H9 (cell line): Measurements from ENCODE around the gene GDPGP1. TPM values are rescaled to one million over a fixed set of nuclear protein-coding genes. Genes with fewer than 3 reads are reported as not detected.

Experiments
- DNase-seq: peaks from one replicate; pipeline ENCODE4 v3.0.0-alpha.2; 2017
- H2AFZ ChIP-seq: one replicate; pipeline ENCODE4 v1.6.1; 2013; ENCODE audit warnings: mild to moderate bottlenecking, low read length, control low read depth, moderate library complexity
- H2AK5ac ChIP-seq: 2 replicates; pipeline ENCODE4 v1.6.1; 2013; ENCODE audit warnings: low read length, control low read depth, mixed read lengths; ENCODE audit not compliant: insufficient read length
- H2BK120ac ChIP-seq: one replicate; pipeline ENCODE4 v1.6.1; 2013; ENCODE audit warnings: low read depth, mild to moderate bottlenecking, low read length, control low read depth, inconsistent platforms; ENCODE audit not compliant: poor library complexity, severe bottlenecking
- H2BK12ac ChIP-seq: 2 replicates; pipeline ENCODE4 v1.6.1; 2013; ENCODE audit warnings: low read length, control low read depth, mixed read lengths, low read depth; ENCODE audit not compliant: insufficient read length
- H2BK15ac ChIP-seq: 2 replicates; pipeline ENCODE4 v1.6.1; 2013; ENCODE audit warnings: low read depth, low read length, control low read depth
- H2BK20ac ChIP-seq: one replicate; pipeline ENCODE4 v1.6.1; 2013; ENCODE audit warnings: low read depth, mild to moderate bottlenecking, low read length, control low read depth, inconsistent platforms; ENCODE audit not compliant: poor library complexity, severe bottlenecking
- H2BK5ac ChIP-seq: 2 replicates; pipeline ENCODE4 v1.6.1; 2013; ENCODE audit warnings: low read length, control low read depth, mixed read lengths; ENCODE audit not compliant: insufficient read length
- H3K14ac ChIP-seq: 2 replicates; pipeline ENCODE4 v1.6.1; 2013; ENCODE audit warnings: low read length, control low read depth; ENCODE audit not compliant: insufficient read depth
- H3K18ac ChIP-seq: 2 replicates; pipeline ENCODE4 v1.6.1; 2013; ENCODE audit warnings: low read depth, mild to moderate bottlenecking, mixed read lengths, low read length, control low read depth; ENCODE audit not compliant: insufficient read length
- H3K23ac ChIP-seq: 2 replicates; pipeline ENCODE4 v1.6.1; 2013; ENCODE audit warnings: low read length, control low read depth, mixed read lengths, low read depth; ENCODE audit not compliant: insufficient read length
- H3K23me2 ChIP-seq: 2 replicates; pipeline ENCODE4 v1.6.1; 2013; ENCODE audit warnings: low read depth, mild to moderate bottlenecking, mixed read lengths, low read length, control low read depth; ENCODE audit not compliant: insufficient read length, poor library complexity, severe bottlenecking
- H3K27ac ChIP-seq: 2 replicates; pipeline ENCODE4 v1.5.1; 2013; ENCODE audit warnings: low read length, control low read depth, mixed read lengths, low read depth; ENCODE audit not compliant: insufficient read length
- H3K27me3 ChIP-seq: 2 replicates; pipeline ENCODE4 v1.6.1; 2013; ENCODE audit warnings: low read length, control low read depth, inconsistent platforms; ENCODE audit not compliant: insufficient read depth
- H3K4ac ChIP-seq: 2 replicates; pipeline ENCODE4 v1.6.1; 2013; ENCODE audit warnings: low read depth, mild to moderate bottlenecking, control low read depth, inconsistent platforms, low read length, moderate library complexity
- H3K4me1 ChIP-seq: 2 replicates; pipeline ENCODE4 v1.6.1; 2013; ENCODE audit warnings: low read length, control low read depth, inconsistent platforms; ENCODE audit not compliant: insufficient read depth
- H3K4me2 ChIP-seq: 2 replicates; pipeline ENCODE4 v1.6.1; 2013; ENCODE audit warnings: low read length, control low read depth, mixed read lengths; ENCODE audit not compliant: insufficient read length, insufficient read depth
- H3K56ac ChIP-seq: 2 replicates; pipeline ENCODE4 v1.6.1; 2013; ENCODE audit warnings: low read depth, mild to moderate bottlenecking, mixed read lengths, low read length, control low read depth; ENCODE audit not compliant: insufficient read length
- H3K79me1 ChIP-seq: 2 replicates; pipeline ENCODE4 v1.6.1; 2013; ENCODE audit warnings: low read depth, mild to moderate bottlenecking, moderate library complexity, low read length, control low read depth, inconsistent platforms; ENCODE audit not compliant: insufficient read depth, poor library complexity, severe bottlenecking
- H3K79me2 ChIP-seq: 2 replicates; pipeline ENCODE4 v1.6.1; 2013; ENCODE audit warnings: low read length, control low read depth, inconsistent platforms; ENCODE audit not compliant: insufficient read depth
- H3K9ac ChIP-seq: 2 replicates; pipeline ENCODE4 v1.6.1; 2013; ENCODE audit warnings: low read length, control low read depth, mixed read lengths; ENCODE audit not compliant: insufficient read length; ENCODE audit errors: extremely low read depth
- H3K9me3 ChIP-seq: one replicate; pipeline ENCODE4 v1.6.1; 2013; ENCODE audit warnings: low read depth, low read length, inconsistent platforms; ENCODE audit not compliant: control insufficient read depth
- H3T11ph ChIP-seq: one replicate; pipeline ENCODE4 v1.6.1; 2013; ENCODE audit warnings: mild to moderate bottlenecking, low read length, control low read depth, inconsistent platforms
- H4K20me1 ChIP-seq: one replicate; pipeline ENCODE4 v1.6.1; 2013; ENCODE audit not compliant: control insufficient read depth, insufficient read length, insufficient read depth
- H4K5ac ChIP-seq: 2 replicates; pipeline ENCODE4 v1.6.1; 2013; ENCODE audit warnings: low read depth, mild to moderate bottlenecking, mixed read lengths, low read length, control low read depth; ENCODE audit not compliant: insufficient read length
- H4K8ac ChIP-seq: replicated peaks from 2 replicates; pipeline ENCODE4 v1.6.1; 2013; ENCODE audit warnings: low read length, control low read depth, mixed read lengths, low read depth; ENCODE audit not compliant: insufficient read length
- H4K91ac ChIP-seq: 2 replicates; pipeline ENCODE4 v1.6.1; 2013; ENCODE audit warnings: low read depth, mild to moderate bottlenecking, moderate library complexity, mixed read lengths, low read length, control low read depth; ENCODE audit not compliant: insufficient read length
- H3K27ac Mint-ChIP-seq, 3 experiments: 2 replicates in 2 of 3; 3 replicates in 1 of 3; pipeline ENCODE4 v1.8.0; 2020 to 2021; ENCODE audit warnings: mixed read lengths in 3 of 3, mild to moderate bottlenecking in 1 of 3, moderate library complexity in 1 of 3
- H3K27me3 Mint-ChIP-seq: 2 replicates; pipeline ENCODE4 v1.8.0; 2021; ENCODE audit warnings: low read depth, mild to moderate bottlenecking, moderate library complexity, mixed read lengths
- H3K36me3 Mint-ChIP-seq, 3 experiments: 2 replicates in 2 of 3; 3 replicates in 1 of 3; pipeline ENCODE4 v1.8.0; 2020 to 2021; ENCODE audit warnings: low read depth in 3 of 3, mixed read lengths in 3 of 3; ENCODE audit not compliant: insufficient read depth in 1 of 3
- H3K4me1 Mint-ChIP-seq, 2 experiments: 2 replicates each; pipeline ENCODE4 v1.8.0; 2020; ENCODE audit warnings: mixed read lengths in 2 of 2
- H3K4me3 Mint-ChIP-seq, 2 experiments: 2 replicates in 1 of 2; 3 replicates in 1 of 2; pipeline ENCODE4 v1.8.0; 2020 to 2021; ENCODE audit warnings: mild to moderate bottlenecking in 2 of 2, mixed read lengths in 2 of 2, moderate library complexity in 1 of 2
- H3K9me3 Mint-ChIP-seq, 2 experiments: 2 replicates in 1 of 2; 3 replicates in 1 of 2; pipeline ENCODE4 v1.8.0; 2020; ENCODE audit warnings: mild to moderate bottlenecking in 2 of 2, mixed read lengths in 2 of 2, moderate library complexity in 1 of 2
- CTCF ChIP-seq: fragments of 200-600 bp; sonication (generic); conservative IDR thresholded peaks from 3 replicates; pipeline ENCODE4 v1.8.0; 2021; ENCODE audit warnings: antibody characterized with exemption, mild to moderate bottlenecking
- WGBS: extraction: QIAGEN DNeasy Blood & Tissue Kit; methylation state at CpG from one replicate; pipeline ENCODE4 v1.1.7; 2013; ENCODE audit warnings: missing lambda C conversion rate, low lambda C conversion rate, mixed read lengths; ENCODE audit not compliant: insufficient read length; ENCODE audit errors: extremely low coverage; 5-methylcytosine and 5-hydroxymethylcytosine counted together
- total RNA-seq: library from RNA; stranded (reverse); gene quantifications from 2 replicates; pipeline ENCODE4 v1.2.1, GENCODE V29; 2021

GDPGP1 gene
- total RNA-seq, 1 experiment from 2014 or later: 6.7 TPM

DNA sequence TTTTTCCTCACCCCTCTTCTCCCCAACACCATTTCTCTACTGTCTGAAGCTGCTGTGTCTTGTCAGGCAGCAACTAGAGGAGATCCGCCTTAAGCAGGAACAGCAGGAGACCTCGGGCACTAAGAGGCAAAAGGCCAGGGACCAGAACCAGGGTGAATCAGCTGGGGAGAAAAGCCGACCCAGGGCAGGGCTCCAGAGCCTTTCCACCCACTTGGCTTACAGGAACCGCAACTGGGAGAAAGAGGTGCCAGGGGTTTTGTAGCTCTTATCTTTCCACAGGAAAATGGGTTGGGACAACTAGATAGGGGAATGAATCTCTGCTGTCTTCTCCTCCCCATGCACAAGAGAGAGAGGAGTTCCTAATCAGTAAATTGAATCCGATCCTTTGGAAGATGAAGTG, 28.4 kb downstream of the GDPGP1 start:
- no peak overlapping the region for H3K27ac Mint-ChIP-seq

More for the DNA sequence above, 28.4 kb downstream of the GDPGP1 start:
- Histone ChIP-seq H3K4ac (no peak overlapping the region), H3K14ac (no peak overlapping the region), H3K18ac (no peak overlapping the region), H3K27ac (no peak overlapping the region), H3K23me2 (peaks cover 8% of the 10 kb centered on the region), H2BK12ac (no peak overlapping the region), H4K5ac (no peak overlapping the region), H2BK15ac (no peak overlapping the region), H3K27me3 (no peaks in the 10 kb centered on the region; the same call in 1 of the 2 replicates), H2AK5ac (no peak overlapping the region), H3K23ac (no peak overlapping the region), H4K8ac (no peak overlapping the region), H2AFZ (no peak overlapping the region), H2BK20ac (no peak overlapping the region), H4K20me1 (no peaks in the 10 kb centered on the region), H3T11ph (no peak overlapping the region), H2BK120ac (no peak overlapping the region), H2BK5ac (no peak overlapping the region), H3K9ac (no peak overlapping the region), H3K79me1 (no peaks in the 10 kb centered on the region), H3K56ac (no peak overlapping the region), H4K91ac (no peak overlapping the region), H3K4me1 (no peaks in the 10 kb centered on the region; the same call in 1 of the 2 replicates), H3K4me2 (no peak overlapping the region), H3K9me3 (no peaks in the 10 kb centered on the region), H3K79me2 (peaks cover 9% of the 10 kb centered on the region; the same call in 1 of the 2 replicates)
- no peak for DNase-seq
- TF ChIP-seq CTCF: no peak
- Mint-ChIP-seq H3K4me3 (no peak overlapping the region), H3K9me3 (no peaks in the 10 kb centered on the region), H3K36me3 (peaks cover 5 to 7% (median 6%) of the 10 kb centered on the region in 3 experiments; a peak in 4 of 7 replicates), H3K4me1 (peaks cover 16 to 23% of the 10 kb centered on the region in 2 experiments), H3K27me3 (no peaks in the 10 kb centered on the region; the same call in 1 of the 2 replicates)
- WGBS: no CpG with 5 or more reads among the region's 5 CpGs
